Subcutaneous abdominal adipose tissue (tissue), 5 donors: ENCODE measurements around the gene PITPNM2.

ENCODE experiments used
- H3K27ac ChIP-seq: one replicate; pipeline ENCODE4 v1.7.0; 2013; ENCODE audit warnings: low read depth, mild to moderate bottlenecking, inconsistent platforms, low read length, moderate library complexity
- H3K27me3 ChIP-seq, 5 donors: one replicate each; pipeline ENCODE4 v1.7.0; 2013; ENCODE audit warnings: low read length in 5 of 5, inconsistent platforms in 1 of 5; ENCODE audit not compliant: control insufficient read depth in 5 of 5, insufficient read depth in 4 of 5
- H3K36me3 ChIP-seq, 5 donors: one replicate each; pipeline ENCODE4 v1.7.0; 2013; ENCODE audit warnings: low read length in 5 of 5; ENCODE audit not compliant: control insufficient read depth in 5 of 5, insufficient read depth in 5 of 5
- H3K4me1 ChIP-seq, 5 donors: one replicate each; pipeline ENCODE4 v1.7.0; 2013; ENCODE audit warnings: low read length in 5 of 5, mild to moderate bottlenecking in 3 of 5, moderate library complexity in 1 of 5; ENCODE audit not compliant: control insufficient read depth in 5 of 5, insufficient read depth in 5 of 5
- H3K4me3 ChIP-seq, 5 donors: one replicate each; pipeline ENCODE4 v1.7.0; 2013; ENCODE audit warnings: low read length in 5 of 5, low read depth in 1 of 5
- H3K9ac ChIP-seq, 5 donors: one replicate each; pipeline ENCODE4 v1.7.0; 2013; ENCODE audit warnings: low read length in 5 of 5, mild to moderate bottlenecking in 4 of 5, moderate library complexity in 3 of 5
- H3K9me3 ChIP-seq, 5 donors: one replicate each; pipeline ENCODE4 v1.7.0; 2013; ENCODE audit warnings: low read length in 5 of 5; ENCODE audit not compliant: control insufficient read depth in 5 of 5
- donor health status: healthy.
- donor health status: healthy.
- donor health status: healthy.
- donor health status: healthy.
- donor health status: healthy.

The PITPNM2 gene

DNA sequence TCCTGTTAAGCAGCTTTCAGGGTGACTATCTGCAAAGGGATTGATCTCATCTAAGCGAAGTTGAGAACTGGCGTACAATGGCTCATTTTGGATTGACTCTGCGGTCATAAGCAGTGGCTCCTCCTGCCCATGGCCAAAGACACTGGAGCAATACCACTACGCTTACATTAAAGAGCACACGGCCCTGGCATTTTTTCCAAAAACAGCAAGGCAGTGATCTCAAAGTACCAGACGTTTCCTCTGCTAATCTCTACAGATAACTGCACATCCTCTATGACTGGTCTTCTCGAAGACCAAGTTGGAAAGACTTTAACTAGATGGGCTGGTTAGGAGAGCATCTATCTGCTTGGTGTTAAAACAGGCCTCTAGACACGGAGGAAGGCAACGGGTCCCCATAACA is 2.7 kb downstream of the PITPNM2 start:
- Histone ChIP-seq H3K9me3 (no peaks in the 10 kb centered on the region), H3K27ac (no peak overlapping the region), H3K9ac (no peak overlapping the region), H3K27me3 (no peaks in the 10 kb centered on the region), H3K36me3 (no peaks in the 10 kb centered on the region), H3K4me3 (no peak overlapping the region), H3K4me1 (peaks cover 4 to 28% (median 25%) of the 10 kb centered on the region in 5 donors)

DNA sequence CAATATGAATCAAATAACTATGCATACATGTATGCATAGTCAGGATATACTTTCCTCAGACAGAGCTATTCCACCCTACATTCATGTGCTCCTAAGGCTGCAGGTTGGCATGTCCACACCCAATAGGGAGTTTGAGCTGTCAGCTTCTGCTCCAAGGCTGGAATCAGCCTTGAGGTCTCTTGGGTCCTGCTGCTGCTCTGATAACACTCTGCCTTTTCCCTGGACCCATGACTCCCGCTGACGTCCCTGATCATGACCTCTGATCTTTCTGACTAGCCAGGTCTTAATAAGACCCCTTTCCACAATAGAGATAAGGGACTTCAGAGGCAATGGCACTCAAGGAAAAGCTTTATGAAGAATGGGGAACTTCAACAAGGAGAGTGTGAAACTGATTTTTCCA is 5.7 kb downstream of the PITPNM2 start:
- no peak overlapping the region for H3K9ac ChIP-seq
- no peak overlapping the region for H3K27ac ChIP-seq
- H3K9me3 ChIP-seq: no peaks in the 10 kb centered on the region
- no peaks in the 10 kb centered on the region for H3K27me3 ChIP-seq
- H3K36me3 ChIP-seq: no peaks in the 10 kb centered on the region
- no peak overlapping the region for H3K4me3 ChIP-seq
- H3K4me1 ChIP-seq: peaks cover 16 to 48% (median 43%) of the 10 kb centered on the region in 5 donors

DNA sequence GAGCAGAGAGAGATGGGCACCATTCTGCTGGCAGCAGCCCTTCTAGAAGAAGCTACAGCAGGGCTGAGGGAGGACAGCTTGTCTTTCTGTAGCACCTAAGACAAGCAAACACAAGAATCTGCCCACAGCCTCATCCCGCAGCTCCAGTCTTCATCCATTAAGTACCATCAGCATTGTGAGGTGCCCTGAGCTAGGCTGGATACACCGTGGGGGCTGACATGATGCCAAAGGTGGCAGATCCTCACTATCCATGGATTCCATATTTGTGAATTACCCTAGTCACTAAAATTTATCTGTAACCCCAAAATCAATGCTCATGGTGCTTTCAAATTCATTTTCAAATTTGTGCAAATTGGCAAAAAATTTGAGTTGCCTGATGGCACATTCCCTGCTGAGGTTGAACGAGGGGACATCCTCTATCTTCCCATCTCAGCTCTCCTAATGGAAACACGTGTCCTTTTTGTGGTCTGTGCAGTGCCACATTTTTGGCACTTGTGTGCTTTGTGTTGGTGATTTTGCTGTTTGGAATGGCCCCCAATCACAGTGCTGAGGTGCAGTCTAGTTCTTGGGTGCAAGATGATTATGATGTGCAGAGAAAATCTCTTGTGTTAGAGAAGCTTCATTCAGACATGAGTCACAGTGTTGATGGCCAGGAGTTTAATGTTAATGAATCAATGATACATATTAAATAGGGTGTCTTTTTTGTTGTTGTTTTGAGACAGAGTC is 7.0 kb downstream of the PITPNM2 start:
- peaks cover 12 to 40% (median 37%) of the 10 kb centered on the region in 5 donors for H3K4me1 ChIP-seq
- no peak overlapping the region for H3K9ac ChIP-seq
- H3K36me3 ChIP-seq: no peaks in the 10 kb centered on the region

DNA sequence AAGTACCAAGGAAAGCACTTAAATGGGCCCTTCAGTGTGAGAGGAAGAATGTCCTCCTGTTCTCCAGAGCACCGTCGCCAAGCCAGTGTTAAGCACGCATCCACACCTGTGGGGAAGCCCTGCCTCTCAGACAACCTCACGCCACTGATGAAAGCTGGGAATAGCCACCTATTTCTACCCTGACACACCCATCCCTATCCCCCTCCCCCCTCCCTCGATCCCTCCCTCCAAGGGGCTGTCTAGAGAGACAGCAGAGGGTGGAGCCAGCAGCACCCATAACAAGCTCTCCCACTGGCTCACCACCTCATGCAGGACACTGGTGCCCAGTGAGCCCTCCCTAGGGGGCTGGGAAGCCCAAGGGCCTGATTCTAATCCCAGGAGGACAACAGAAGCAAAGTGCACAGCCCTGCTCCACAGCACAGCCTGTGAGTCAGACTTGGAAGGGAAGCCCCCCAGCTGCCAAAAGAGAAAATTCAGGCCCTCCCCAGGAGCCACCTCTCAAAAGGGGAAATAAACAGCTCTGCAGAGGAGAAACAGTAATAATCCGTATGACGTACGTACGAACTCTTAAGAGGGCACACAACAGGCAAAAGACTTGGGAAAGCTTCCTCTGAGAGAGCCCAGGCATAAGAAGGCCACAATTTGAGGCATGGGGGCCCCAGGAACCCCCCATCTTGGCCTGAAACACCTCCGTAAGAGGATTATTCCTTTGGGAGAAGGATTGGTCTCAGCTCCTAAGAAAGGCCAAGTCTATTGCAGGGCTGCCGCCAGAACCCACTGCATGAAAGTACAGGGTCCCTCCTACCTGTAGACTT is 7.8 kb downstream of the PITPNM2 start:
- no peaks in the 10 kb centered on the region for H3K36me3 ChIP-seq
- H3K9me3 ChIP-seq: no peaks in the 10 kb centered on the region
- H3K27me3 ChIP-seq: no peaks in the 10 kb centered on the region
- H3K9ac ChIP-seq: peak overlapping the region in 2 of 5 donors; percentile 7 to 21
- H3K4me1 ChIP-seq: peaks cover 12 to 40% (median 37%) of the 10 kb centered on the region in 5 donors
- H3K27ac ChIP-seq: peak overlapping the region; percentile 55
- H3K4me3 ChIP-seq: peak overlapping the region in 1 of 5 donors; percentile 17

More for the DNA sequence above, 7.0 kb downstream of the PITPNM2 start:
- no peaks in the 10 kb centered on the region for H3K27me3 ChIP-seq
- no peak overlapping the region for H3K4me3 ChIP-seq
- H3K27ac ChIP-seq: peak overlapping the region; percentile 55
- no peaks in the 10 kb centered on the region for H3K9me3 ChIP-seq

DNA sequence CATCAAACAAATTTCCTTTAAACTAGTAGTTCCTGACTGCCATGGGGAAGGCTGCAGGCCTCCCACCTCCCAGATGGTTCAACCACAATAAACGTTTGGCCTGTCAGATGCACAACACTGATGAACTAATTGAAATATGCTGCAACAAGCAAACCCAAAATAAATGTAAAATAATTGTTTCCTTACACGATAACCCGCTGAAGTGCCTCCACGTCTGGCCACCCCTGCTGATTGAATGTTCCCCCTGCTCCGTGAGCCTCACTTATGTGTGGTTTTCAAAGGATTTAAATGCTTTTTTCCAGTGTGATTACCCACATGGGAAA is 8.4 kb downstream of the PITPNM2 start:
- Histone ChIP-seq H3K27ac (peak overlapping the region; percentile 55), H3K4me1 (peaks cover 12 to 40% (median 37%) of the 10 kb centered on the region in 5 donors), H3K4me3 (no peak overlapping the region), H3K27me3 (no peaks in the 10 kb centered on the region), H3K9me3 (no peaks in the 10 kb centered on the region), H3K9ac (peak overlapping the region in 2 of 5 donors; percentile 7 to 21), H3K36me3 (no peaks in the 10 kb centered on the region)

DNA sequence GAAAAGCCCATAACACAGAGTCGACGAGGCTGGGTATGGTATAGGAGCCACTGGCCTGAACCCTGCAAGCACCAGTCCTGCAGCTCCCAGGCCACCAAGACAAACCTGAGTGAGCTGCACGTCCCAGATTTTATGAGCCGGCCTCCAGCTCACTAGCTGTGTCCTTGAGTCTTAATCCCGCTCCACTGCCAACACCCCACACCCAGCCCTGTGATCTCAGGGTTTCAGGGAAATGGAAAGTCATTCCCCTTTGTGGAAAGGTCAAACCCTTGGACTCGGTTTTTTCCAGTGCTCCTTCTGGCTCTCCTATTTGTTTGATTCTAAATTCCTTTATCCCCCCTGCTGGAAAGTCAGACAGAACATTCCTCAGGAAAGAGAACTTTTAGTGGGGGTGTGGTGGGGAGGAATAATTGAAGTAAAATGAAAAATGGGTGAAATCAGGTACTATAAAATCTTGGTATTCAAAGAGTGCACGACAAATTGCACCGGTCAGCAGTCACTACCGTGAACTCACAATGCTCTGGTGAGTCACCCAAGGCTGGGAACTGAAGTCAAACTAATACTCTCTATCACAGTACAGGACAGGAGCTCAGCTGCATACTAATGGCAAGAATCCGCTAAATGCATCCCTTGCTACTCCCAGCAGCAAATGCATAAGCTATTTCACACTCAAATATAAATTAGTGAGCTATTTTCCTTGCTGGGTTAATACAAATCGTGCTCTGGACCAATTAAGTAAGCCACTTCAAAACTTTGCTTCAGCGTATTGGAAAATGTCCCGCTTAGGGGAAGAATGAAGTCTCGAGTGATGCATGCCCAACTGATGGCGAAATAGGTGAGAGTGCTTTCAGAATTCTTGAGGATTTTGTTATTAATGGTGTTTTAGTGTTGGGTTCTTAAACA is 9.0 kb downstream of the PITPNM2 start:
- no peaks in the 10 kb centered on the region for H3K27me3 ChIP-seq
- H3K9ac ChIP-seq: peak overlapping the region in 2 of 5 donors; percentile 26 to 54
- H3K4me1 ChIP-seq: peaks cover 12 to 40% (median 37%) of the 10 kb centered on the region in 5 donors
- no peaks in the 10 kb centered on the region for H3K36me3 ChIP-seq
- H3K27ac ChIP-seq: peak overlapping the region; percentile 55
- H3K9me3 ChIP-seq: no peaks in the 10 kb centered on the region
- H3K4me3 ChIP-seq: peak overlapping the region in 1 of 5 donors; percentile 7

DNA sequence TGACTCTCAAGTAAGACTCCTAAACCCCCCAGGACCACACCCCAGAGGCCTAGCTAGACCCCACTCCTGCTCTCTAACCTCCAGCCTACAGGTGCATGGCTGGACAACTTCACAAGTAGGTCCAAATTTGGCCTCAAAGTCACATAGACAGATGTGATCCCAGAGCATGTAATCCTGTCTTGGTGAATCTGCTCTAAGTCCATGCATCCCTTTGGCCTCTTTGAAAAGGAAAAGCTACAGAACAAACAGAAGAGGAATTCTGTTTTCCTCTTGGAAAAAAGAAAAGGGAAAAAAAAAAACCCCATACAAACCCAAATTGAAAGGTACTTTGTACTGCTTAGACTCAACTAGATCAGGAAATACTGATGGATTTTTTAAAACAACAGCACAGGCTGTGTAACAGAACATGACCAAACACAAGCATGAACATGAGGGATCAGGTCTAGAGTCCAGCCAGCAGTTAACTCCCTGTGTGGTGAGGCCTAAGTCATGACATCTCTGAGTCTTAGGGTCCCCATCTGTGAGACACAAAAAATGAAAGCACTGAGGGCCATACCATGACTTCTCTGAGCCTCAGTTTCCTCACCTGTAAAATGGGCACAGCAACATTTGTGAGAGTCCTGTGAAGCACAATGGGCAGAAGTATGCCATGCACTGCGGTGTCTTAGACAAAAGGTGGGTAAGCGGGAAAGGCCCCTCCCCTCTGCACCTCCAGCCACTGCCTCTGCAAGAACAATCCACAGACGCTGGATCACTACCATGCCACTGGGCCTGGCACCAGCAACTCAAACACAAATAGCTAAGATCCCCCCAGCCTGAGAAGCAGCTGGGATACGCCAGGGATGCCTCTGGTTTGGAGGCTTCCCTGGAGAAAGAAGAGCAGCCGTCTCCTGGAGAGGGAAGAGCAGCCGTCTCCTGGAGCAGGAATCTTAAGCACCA is 9.9 kb downstream of the PITPNM2 start:
- H3K27ac ChIP-seq: peak overlapping the region; percentile 55
- no peaks in the 10 kb centered on the region for H3K27me3 ChIP-seq
- H3K4me1 ChIP-seq: peaks cover 12 to 40% (median 37%) of the 10 kb centered on the region in 5 donors
- H3K9me3 ChIP-seq: no peaks in the 10 kb centered on the region
- H3K9ac ChIP-seq: peak overlapping the region in 2 of 5 donors; percentile 26 to 54
- no peaks in the 10 kb centered on the region for H3K36me3 ChIP-seq
- peak overlapping the region in 1 of 5 donors; percentile 7 for H3K4me3 ChIP-seq

DNA sequence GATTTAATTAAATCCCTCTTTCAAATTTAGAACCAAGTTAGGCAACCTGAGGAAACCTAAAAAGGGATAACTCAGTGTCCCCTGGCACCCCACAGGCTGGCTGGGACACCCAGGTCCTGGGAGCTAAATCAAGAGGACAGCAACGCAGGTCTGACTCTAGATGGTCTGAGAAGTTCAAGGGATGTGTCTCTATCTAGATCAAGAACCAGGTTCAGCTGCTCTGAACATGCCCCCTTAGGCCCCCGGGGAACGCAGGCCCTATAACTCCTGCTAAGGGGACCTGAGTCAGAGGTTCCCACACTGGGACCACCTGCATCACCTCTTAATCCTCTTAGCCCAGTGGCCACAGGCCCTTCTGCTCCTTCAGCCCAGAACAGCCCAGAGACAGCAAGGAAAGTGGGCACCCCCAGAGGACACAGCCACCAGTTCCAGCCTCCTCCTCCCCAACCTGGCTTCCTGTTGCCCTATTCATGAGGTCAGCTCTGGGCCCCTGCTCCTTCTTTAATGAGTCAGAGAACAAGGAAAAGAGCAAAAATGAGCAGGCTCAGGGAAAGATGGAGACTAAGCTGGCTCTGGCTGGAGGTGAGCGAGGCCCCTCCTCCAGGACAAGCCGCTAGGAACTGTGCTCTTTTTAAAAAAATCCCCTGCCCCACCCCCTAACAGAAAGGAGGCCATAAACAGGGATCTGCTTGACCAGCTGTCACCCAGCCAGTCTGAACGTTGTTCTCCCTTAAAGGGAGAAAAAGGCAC is 10.8 kb downstream of the PITPNM2 start:
- no peaks in the 10 kb centered on the region for H3K27me3 ChIP-seq
- peaks cover 12 to 40% (median 37%) of the 10 kb centered on the region in 5 donors for H3K4me1 ChIP-seq
- H3K36me3 ChIP-seq: no peaks in the 10 kb centered on the region
- H3K9ac ChIP-seq: peak overlapping the region in 1 of 5 donors; percentile 58
- no peak overlapping the region for H3K4me3 ChIP-seq
- H3K27ac ChIP-seq: peak overlapping the region; percentile 27
- H3K9me3 ChIP-seq: no peaks in the 10 kb centered on the region
